Naive thymus-derived CD4-positive, alpha-beta T cell (primary cell): ENCODE results near the gene CLIP2. TPM values are rescaled to one million over a fixed set of nuclear protein-coding genes. Genes with fewer than 3 reads are reported as not detected.

Experiments used
- ATAC-seq: fragments of 150-1000 bp; cut with Tn5 transposase; 2 replicates; pipeline ENCODE4 v1.10.0; 2021; ENCODE audit warnings: mild to moderate bottlenecking, moderate library complexity
- CTCF ChIA-PET: fragments of 350-600 bp; sonication (Branson Sonifier 250); formaldehyde crosslinking; loops from one replicate; lab custom pipeline; 2021; ENCODE audit warnings: antibody characterized with exemption; lab: Charles Lee
- POLR2A ChIA-PET: fragments of 350-600 bp; sonication (Branson Sonifier 250); formaldehyde crosslinking; loops from one replicate; lab custom pipeline; 2021; ENCODE audit warnings: antibody characterized with exemption, inconsistent platforms; lab: Charles Lee
- DNase-seq, 9 donors: peaks; one replicate each; pipeline versions ENCODE4 v3.0.0 to v3.0.0-alpha.2; 2020 to 2022; ENCODE audit warnings: mixed read lengths in 1 of 9
- H3K27ac ChIP-seq: one replicate; pipeline ENCODE4 v1.7.0; 2013; ENCODE audit warnings: mild to moderate bottlenecking, low read depth, low read length, moderate library complexity
- H3K27me3 ChIP-seq, 2 donors: one replicate each; pipeline ENCODE4 v1.7.0; 2013; ENCODE audit warnings: low read length in 2 of 2, mild to moderate bottlenecking in 2 of 2, moderate library complexity in 2 of 2; ENCODE audit not compliant: control insufficient read depth in 2 of 2, insufficient read depth in 2 of 2
- H3K36me3 ChIP-seq, 3 experiments: 1 replicate in 2 of 3; 2 replicates in 1 of 3; pipeline ENCODE4 v1.7.0; 2013; ENCODE audit warnings: low read length in 3 of 3, mild to moderate bottlenecking in 3 of 3, moderate library complexity in 1 of 3; ENCODE audit not compliant: insufficient read depth in 3 of 3, control insufficient read depth in 2 of 3
- H3K4me1 ChIP-seq, 2 donors: one replicate each; pipeline ENCODE4 v1.7.0; 2013; ENCODE audit warnings: low read length in 2 of 2, mild to moderate bottlenecking in 2 of 2, moderate library complexity in 1 of 2; ENCODE audit not compliant: control insufficient read depth in 2 of 2, insufficient read depth in 2 of 2
- H3K4me3 ChIP-seq: 2 replicates; pipeline ENCODE4 v1.7.0; 2013; ENCODE audit warnings: mild to moderate bottlenecking, low read length
- H3K9me3 ChIP-seq, 3 experiments: 1 replicate in 2 of 3; 2 replicates in 1 of 3; pipeline ENCODE4 v1.7.0; 2013; ENCODE audit warnings: low read length in 3 of 3; ENCODE audit not compliant: control insufficient read depth in 2 of 3
- H3K27ac Mint-ChIP-seq, 9 donors: one replicate each; pipeline ENCODE4 v1.8.0; 2020 to 2022; ENCODE audit warnings: mixed read lengths in 9 of 9, mild to moderate bottlenecking in 8 of 9, moderate library complexity in 5 of 9, inconsistent platforms in 2 of 9
- H3K27me3 Mint-ChIP-seq, 5 donors: one replicate each; pipeline ENCODE4 v1.8.0; 2021 to 2022; ENCODE audit warnings: mixed read lengths in 5 of 5, mild to moderate bottlenecking in 1 of 5
- H3K36me3 Mint-ChIP-seq, 5 donors: one replicate each; pipeline ENCODE4 v1.8.0; 2020 to 2022; ENCODE audit warnings: mixed read lengths in 5 of 5, mild to moderate bottlenecking in 3 of 5, inconsistent platforms in 1 of 5
- H3K4me1 Mint-ChIP-seq, 7 donors: one replicate each; pipeline ENCODE4 v1.8.0; 2020 to 2022; ENCODE audit warnings: mixed read lengths in 7 of 7, mild to moderate bottlenecking in 3 of 7, inconsistent platforms in 1 of 7
- H3K4me3 Mint-ChIP-seq, 10 donors: one replicate each; pipeline ENCODE4 v1.8.0; 2020 to 2022; ENCODE audit warnings: mild to moderate bottlenecking in 10 of 10, mixed read lengths in 10 of 10, moderate library complexity in 6 of 10, inconsistent platforms in 2 of 10
- H3K9me3 Mint-ChIP-seq, 11 donors: one replicate each; pipeline ENCODE4 v1.8.0; 2020 to 2022; ENCODE audit warnings: mixed read lengths in 11 of 11, mild to moderate bottlenecking in 4 of 11, inconsistent platforms in 1 of 11, moderate library complexity in 1 of 11
- intact Hi-C, 2 donors: fragments of 100-400 bp; cut with micrococcal nuclease; formaldehyde crosslinking; loops; one replicate each; pipeline ENCODE4 v1.15.1; 2023
- polyA plus RNA-seq, 2 donors: library from polyadenylated mRNA; unstranded; fragments of 300-500 nt; fragmentation: Illumina TruSeq; gene quantifications; one replicate each; pipeline ENCODE4 v1.2.3, GENCODE V29; 2021
- total RNA-seq, 6 experiments: library from RNA in 5 of 6; stranded (reverse) in 5 of 6; gene quantifications; 1 replicate in 5 of 6; 2 replicates in 1 of 6; pipeline ENCODE4 v1.2.3 and lab custom pipeline; 2021 to 2026

CLIP2 gene
- total and polyA plus RNA-seq, 7 experiments from 2014 or later: 0.02 to 11.4 (median 2.9) TPM

DNA sequence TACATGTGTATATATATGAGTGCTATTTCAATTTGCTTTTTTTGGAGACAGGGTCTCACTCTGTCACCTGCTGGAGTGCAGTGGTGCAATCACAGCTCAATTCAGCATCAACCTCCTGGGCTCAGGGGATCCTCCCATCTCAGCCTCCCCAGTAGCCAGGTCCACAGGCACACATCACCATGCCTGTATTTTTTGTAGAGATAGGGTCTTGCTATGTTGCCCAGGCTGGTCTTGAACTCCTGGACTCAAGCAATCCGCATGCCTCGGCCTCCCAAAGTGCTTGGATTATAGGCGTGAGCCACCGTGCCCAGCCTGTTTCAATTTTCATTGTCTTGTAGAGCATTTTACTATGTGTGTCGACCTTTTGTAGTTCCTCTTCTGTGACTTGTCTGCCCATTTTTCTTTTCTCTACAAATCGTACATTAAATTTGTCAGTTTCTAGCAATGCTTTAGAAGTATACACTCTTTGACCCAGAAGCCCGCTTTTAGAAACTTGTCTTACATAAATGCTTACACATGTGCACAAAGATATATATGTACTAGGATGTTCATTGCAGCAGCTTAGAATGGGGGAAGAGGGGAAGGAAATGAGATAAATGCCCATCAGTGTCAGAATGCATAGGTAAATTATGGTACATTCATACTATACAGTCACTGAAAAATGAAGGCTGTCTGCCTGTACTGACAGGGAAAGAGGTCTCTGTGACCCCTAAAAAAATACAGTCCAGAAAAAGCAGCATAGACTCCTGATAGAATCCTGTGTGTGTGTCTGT, 22.8 kb upstream of the CLIP2 start:
- H3K4me1 ChIP-seq: no peaks in the 10 kb centered on the region
- Mint-ChIP-seq H3K36me3 (no peaks in the 10 kb centered on the region), H3K9me3 (no peaks in the 10 kb centered on the region), H3K27me3 (peaks cover 0 to 21% (median 4%) of the 10 kb centered on the region in 5 donors), H3K4me1 (peaks cover 0 to 5% (median 0%) of the 10 kb centered on the region in 7 donors), H3K27ac (no peak overlapping the region), H3K4me3 (no peak overlapping the region)
- no peaks in the 10 kb centered on the region for H3K27me3 ChIP-seq
- H3K4me3 ChIP-seq: no peak overlapping the region
- DNase-seq (no peak), ATAC-seq (no peak)
- H3K9me3 ChIP-seq: no peaks in the 10 kb centered on the region
- intact Hi-C loops: no loop called here
- CTCF ChIA-PET: no interaction called here
- no peaks in the 10 kb centered on the region for H3K36me3 ChIP-seq
- H3K27ac ChIP-seq: no peak overlapping the region
- POLR2A ChIA-PET: no interaction called here

DNA sequence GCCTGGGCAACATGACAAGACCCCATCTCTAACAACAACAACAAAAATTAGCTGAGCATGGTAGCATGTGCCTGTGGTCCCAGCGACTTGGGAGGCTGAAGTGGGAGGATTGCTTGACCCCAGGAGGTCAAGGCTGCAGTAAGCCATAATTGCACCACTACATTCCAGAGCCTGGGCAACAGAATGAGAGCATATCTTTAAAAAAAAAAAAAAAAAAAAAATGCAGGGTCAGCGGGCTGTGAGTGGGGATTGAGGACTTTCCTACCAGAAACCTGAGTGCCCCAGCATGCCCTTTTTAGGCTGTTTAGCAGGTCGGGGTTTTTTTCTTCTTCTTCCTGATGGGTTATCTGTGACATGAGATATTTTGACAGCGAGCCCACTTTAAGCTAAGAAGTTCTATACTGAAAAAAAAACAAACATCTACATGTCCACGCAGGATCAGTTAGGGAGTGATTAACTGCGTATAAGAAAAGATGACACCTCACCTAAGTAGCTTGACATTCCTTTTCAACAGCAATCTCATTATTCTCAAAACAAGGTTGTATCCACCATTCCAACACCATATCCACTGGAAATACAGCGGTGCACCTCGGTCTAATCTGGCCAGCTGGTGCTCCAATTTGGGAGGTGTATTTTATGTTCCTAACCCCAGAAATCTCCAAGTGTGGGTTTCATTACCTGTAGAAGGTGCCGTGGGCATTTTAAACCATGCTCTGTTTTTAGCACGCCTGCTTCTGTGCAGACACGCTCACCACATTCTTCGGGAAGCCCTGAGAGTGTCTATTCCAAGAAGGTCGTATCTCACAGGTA, 21.2 kb upstream of the CLIP2 start:
- Mint-ChIP-seq H3K36me3 (no peaks in the 10 kb centered on the region), H3K27ac (no peak overlapping the region), H3K4me1 (peaks cover 0 to 14% (median 4%) of the 10 kb centered on the region in 7 donors), H3K9me3 (no peaks in the 10 kb centered on the region), H3K4me3 (peak overlapping the region in 3 of 10 donors; percentile 20 to 73 (median 41)), H3K27me3 (peaks cover 0 to 23% (median 4%) of the 10 kb centered on the region in 5 donors)
- no peaks in the 10 kb centered on the region for H3K27me3 ChIP-seq
- ChIA-PET POLR2A (interaction anchor here (1.1 kb wide), 1 partner anchor 13 kb away, joined by 3 read pairs; the partner anchor contains the start of gene RFC2), CTCF (interaction anchor here (0.6 kb wide), 1 partner anchor 1768 kb away, joined by 5 read pairs; no protein-coding TSS in a partner anchor)
- H3K9me3 ChIP-seq: no peaks in the 10 kb centered on the region
- ATAC-seq: no peak
- intact Hi-C loops: loop anchor here in 1 of 2 donors (2.0 kb wide), 1 partner anchor 13 kb away; the partner anchor contains the start of gene RFC2
- H3K27ac ChIP-seq: no peak overlapping the region
- no peak for DNase-seq
- H3K4me1 ChIP-seq: no peaks in the 10 kb centered on the region
- no peaks in the 10 kb centered on the region for H3K36me3 ChIP-seq
- no peak overlapping the region for H3K4me3 ChIP-seq

DNA sequence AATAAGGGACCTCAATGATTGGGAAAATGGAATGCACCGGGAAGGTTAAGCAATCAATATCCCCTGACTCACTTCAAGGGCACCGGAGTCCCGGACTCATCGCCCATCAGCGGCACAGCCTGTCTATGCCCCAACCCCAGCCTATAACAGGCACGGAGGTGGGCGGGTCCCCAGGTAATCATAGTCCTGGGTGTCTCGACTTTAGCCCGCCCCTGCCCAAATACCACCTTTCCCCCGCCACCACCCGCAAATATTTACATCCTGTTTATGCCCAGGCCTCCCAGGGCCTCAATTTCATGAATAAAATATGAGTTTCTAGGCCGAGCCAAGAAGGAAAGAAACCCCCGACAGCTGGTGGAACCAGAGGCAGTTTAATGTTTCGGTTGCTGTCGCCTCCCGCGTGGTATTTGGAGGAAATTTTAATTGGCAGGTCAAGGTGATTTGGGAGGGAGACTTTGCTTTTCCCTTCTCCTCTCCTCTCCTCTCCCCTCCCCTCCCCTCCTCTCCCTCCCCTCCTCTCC, 19.4 kb upstream of the CLIP2 start:
- Histone ChIP-seq H3K27me3 (no peaks in the 10 kb centered on the region), H3K9me3 (no peaks in the 10 kb centered on the region), H3K36me3 (no peaks in the 10 kb centered on the region), H3K27ac (no peak overlapping the region), H3K4me3 (peak overlapping the region; percentile 58), H3K4me1 (no peaks in the 10 kb centered on the region)
- no peaks in the 10 kb centered on the region for H3K9me3 Mint-ChIP-seq
- H3K4me3 Mint-ChIP-seq: peak overlapping the region; percentile 73 to 94 (median 88)
- intact Hi-C loops: loop anchor here (1.0 to 2.0 kb wide), 3 partner anchors 15 to 19 kb away; partner anchors contain the start of genes CLIP2 (in 2 of the 2) and RFC2 (in 2 of the 2)
- H3K27me3 Mint-ChIP-seq: peaks cover 0 to 23% (median 4%) of the 10 kb centered on the region in 5 donors
- POLR2A ChIA-PET: interaction anchor here (1.3 to 2.8 kb wide), 2 partner anchors 17 to 19 kb away, joined by 4 to 14 read pairs; partner anchors contain the start of gene CLIP2
- CTCF ChIA-PET: no interaction called here
- DNase-seq (peak in 8 of 9 donors; percentile 36 to 68 (median 58)), ATAC-seq (peak; percentile 85)
- no peaks in the 10 kb centered on the region for H3K36me3 Mint-ChIP-seq
- peaks cover 0 to 14% (median 4%) of the 10 kb centered on the region in 7 donors for H3K4me1 Mint-ChIP-seq
- peak overlapping the region in 3 of 9 donors; percentile 33 to 70 (median 51) for H3K27ac Mint-ChIP-seq

DNA sequence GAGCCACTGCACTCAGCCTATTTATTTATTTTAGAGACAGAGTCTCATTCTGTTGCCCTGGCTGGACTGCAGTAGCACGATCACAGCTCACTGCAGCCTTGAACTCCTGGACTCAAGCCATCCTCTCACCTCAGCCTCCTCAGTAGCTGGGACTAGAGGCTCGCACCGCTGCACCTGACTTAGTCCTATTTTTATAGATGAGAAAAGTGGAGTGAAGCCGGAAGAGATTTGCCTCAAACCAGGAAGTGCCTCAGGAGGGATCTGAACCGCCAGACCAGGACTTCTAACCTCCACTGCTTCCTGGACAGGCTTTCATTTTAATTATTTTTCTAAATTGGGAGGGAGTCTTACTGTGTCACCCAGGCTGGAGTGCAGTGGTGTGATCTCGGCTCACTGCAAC, 17.5 kb upstream of the CLIP2 start:
- Mint-ChIP-seq H3K36me3 (no peaks in the 10 kb centered on the region), H3K27ac (peak overlapping the region in 3 of 9 donors; percentile 43 to 75 (median 56)), H3K27me3 (peaks cover 0 to 17% (median 4%) of the 10 kb centered on the region in 5 donors), H3K4me1 (peaks cover 0 to 12% (median 4%) of the 10 kb centered on the region in 7 donors), H3K9me3 (no peaks in the 10 kb centered on the region), H3K4me3 (peak overlapping the region in 5 of 10 donors; percentile 6 to 53 (median 13))
- H3K27ac ChIP-seq: no peak overlapping the region
- ChIA-PET POLR2A (no interaction called here), CTCF (no interaction called here)
- no peak overlapping the region for H3K4me3 ChIP-seq
- no peaks in the 10 kb centered on the region for H3K36me3 ChIP-seq
- intact Hi-C loops: no loop called here
- no peaks in the 10 kb centered on the region for H3K4me1 ChIP-seq
- H3K27me3 ChIP-seq: no peaks in the 10 kb centered on the region
- DNase-seq: no peak
- H3K9me3 ChIP-seq: no peaks in the 10 kb centered on the region
- no peak for ATAC-seq

DNA sequence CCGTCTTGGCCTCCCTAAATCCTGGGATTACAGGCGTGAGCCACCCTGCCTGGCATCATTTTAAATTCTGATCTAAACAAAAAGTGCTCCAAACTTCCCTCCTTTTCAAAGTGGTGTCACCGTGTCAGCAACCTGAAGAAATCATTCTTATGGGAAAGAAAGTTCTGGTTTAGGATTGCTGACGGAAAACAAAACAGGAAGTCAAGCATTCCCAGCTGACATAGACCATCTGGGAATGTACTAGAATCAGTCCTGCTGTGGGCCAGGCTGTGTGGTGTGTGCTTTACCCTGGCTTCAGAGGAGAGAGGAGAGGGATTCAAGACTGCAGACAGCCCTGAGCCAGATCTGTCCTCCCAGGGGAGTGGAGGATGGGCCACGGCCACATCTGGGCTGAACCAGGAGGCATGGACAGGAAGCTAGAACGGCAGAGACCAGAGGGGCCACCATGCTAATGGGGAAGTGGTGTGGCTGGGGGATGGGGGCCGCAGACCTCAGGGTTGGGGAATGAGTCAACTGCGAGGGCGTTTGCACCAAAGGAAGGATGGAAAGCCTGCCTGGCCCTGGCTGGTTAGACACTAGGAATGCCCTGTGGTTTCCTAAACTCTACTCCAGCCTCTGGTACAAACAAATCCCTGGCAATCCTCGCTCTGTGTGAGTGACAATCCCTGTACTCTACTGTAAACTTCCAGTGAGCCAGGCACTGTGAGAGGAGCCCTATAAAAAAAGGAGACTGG, 16.7 kb upstream of the CLIP2 start:
- intact Hi-C loops: no loop called here

DNA sequence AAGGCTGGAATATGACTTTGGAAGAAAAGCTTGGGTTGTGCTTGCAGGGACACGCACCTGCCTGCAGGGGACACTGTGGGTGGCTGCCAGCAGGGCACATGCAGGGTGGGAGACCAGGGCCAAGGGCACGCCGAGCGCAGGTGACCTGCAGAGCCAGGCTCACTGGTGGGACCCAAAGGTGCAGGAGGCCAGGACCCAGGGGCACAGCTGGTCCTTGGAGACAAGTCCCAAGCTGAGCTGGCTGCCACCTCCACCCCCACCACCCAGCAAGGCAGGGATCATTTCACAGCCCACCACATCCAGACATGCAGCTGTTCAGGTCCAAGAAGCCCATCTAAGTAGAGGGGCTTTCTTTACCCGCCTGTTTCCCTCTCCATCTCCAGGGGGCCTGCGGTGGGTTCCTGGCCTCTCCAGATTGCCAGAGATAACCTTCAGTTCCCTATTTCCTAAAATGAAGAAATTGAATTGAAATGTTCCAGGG, 13.8 kb upstream of the CLIP2 start:
- peak; percentile 31 for ATAC-seq
- Mint-ChIP-seq H3K27ac (no peak overlapping the region), H3K4me3 (no peak overlapping the region), H3K27me3 (peaks cover 0 to 9% (median 2%) of the 10 kb centered on the region in 5 donors), H3K4me1 (peaks cover 0 to 14% (median 4%) of the 10 kb centered on the region in 7 donors), H3K36me3 (no peaks in the 10 kb centered on the region), H3K9me3 (no peaks in the 10 kb centered on the region)
- ChIA-PET POLR2A (no interaction called here), CTCF (no interaction called here)
- DNase-seq: no peak
- no peak overlapping the region for H3K27ac ChIP-seq
- H3K36me3 ChIP-seq: no peaks in the 10 kb centered on the region
- no peaks in the 10 kb centered on the region for H3K4me1 ChIP-seq
- H3K4me3 ChIP-seq: no peak overlapping the region
- H3K27me3 ChIP-seq: no peaks in the 10 kb centered on the region
- no peaks in the 10 kb centered on the region for H3K9me3 ChIP-seq
- intact Hi-C loops: no loop called here

More for the DNA sequence above, 16.7 kb upstream of the CLIP2 start:
- Mint-ChIP-seq H3K36me3 (no peaks in the 10 kb centered on the region), H3K9me3 (no peaks in the 10 kb centered on the region), H3K4me1 (peaks cover 0 to 12% (median 4%) of the 10 kb centered on the region in 7 donors), H3K27me3 (peaks cover 0 to 15% (median 4%) of the 10 kb centered on the region in 5 donors), H3K4me3 (peak overlapping the region in 1 of 10 donors; percentile 32), H3K27ac (peak overlapping the region in 2 of 9 donors; percentile 43 to 71)
- ATAC-seq: peak; percentile 76
- H3K36me3 ChIP-seq: no peaks in the 10 kb centered on the region
- CTCF ChIA-PET: no interaction called here
- H3K4me3 ChIP-seq: no peak overlapping the region
- POLR2A ChIA-PET: no interaction called here
- no peaks in the 10 kb centered on the region for H3K4me1 ChIP-seq
- H3K9me3 ChIP-seq: no peaks in the 10 kb centered on the region
- no peak for DNase-seq
- no peak overlapping the region for H3K27ac ChIP-seq
- H3K27me3 ChIP-seq: no peaks in the 10 kb centered on the region
